ENCODE results near the gene PEAK1.
"Not testable (repeated sequence)": the region's sequence is repeated elsewhere in the genome, so short reads cannot be mapped to it uniquely, and the experiment has no call there.

Gene PEAK1

DNA sequence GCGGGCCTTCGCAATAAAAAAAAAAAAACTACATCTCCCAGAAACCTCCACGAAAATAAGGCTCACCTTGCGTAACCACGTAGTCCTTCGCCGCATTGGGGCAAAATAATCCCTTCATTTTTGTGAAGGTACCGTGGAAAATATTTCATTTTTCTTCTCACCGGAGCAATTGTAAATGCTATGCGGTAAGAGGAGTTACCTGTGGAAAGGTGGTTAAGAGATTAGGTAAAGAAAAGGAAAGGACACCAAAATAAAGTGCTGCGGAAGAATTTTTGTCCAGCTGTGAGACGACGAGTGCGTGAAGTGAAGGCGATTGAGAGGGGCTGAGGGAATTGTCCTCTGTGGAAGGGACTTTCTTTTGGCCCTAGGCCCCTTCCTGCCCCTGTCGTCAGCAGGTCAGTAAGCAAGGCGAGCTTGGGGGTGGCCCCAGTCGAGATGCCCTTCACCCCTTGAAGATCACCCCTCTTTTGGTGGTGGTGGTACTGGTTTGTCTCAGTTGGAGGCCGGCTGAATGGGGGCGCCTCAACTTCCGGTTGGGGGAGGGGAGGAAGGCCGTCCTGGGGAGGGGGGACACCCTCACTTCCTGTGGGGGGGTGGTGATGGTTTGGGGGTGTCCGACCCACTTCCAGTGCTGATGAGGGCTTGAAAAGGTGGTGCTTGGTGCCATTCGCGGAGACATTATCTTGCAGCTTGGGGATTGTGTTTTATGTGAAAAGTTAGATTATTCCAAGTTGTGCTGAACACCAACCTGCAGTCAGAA, 886 bp upstream of the PEAK1 start, which contains the start of gene HMG20A:
TSS of gene HMG20A (plus strand) at position 279 of the 760 bp plus-strand sequence. CDS start 37,520 bp downstream, outside the sequence.
- peak; percentile 86 for DNase-seq (ENCODE audit: low read depth)

DNA sequence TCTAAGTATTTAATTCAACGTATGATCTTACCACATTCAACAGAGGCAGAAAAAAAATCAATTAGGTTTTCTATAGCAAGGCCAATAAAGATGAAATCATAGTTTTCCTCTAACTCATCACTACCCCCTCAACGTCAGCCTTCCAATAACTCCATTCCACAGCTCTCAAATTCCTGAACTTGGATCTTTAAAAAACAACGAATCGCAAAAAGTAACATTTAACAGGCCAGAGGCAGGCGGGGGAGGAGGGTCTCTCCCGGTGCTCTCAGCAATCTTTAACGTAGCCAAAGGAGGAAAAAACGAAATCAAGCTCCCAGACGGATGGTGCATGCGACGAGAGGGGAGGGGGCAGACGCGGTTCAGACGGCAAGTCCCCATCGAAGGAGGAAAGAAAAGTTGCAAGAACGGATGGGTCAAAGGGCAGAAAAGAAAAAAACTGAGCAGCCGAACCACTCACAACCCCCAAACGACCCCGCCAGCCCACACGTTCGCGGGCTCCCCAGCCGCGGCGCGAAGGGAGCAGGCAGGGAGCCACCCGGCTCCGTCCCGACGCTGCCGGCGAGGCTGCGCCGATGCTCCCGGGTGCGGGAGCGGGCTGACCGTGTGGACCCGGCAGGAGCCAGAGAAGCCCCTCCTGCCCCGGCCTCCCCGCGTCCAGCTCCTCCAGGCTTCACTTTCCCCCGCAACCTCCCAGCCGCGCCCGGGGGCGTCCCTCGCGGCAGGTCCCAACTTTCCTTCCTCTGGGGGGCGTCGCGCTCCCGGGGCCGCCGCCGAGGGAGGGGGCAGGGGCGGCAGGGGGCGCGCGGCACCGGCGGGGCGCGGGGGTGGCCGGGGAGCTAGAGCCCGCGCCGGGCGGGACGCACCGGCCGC, 703 bp downstream of the PEAK1 start:
- peak; percentile 41 for DNase-seq (ENCODE audit: low read depth)

DNA sequence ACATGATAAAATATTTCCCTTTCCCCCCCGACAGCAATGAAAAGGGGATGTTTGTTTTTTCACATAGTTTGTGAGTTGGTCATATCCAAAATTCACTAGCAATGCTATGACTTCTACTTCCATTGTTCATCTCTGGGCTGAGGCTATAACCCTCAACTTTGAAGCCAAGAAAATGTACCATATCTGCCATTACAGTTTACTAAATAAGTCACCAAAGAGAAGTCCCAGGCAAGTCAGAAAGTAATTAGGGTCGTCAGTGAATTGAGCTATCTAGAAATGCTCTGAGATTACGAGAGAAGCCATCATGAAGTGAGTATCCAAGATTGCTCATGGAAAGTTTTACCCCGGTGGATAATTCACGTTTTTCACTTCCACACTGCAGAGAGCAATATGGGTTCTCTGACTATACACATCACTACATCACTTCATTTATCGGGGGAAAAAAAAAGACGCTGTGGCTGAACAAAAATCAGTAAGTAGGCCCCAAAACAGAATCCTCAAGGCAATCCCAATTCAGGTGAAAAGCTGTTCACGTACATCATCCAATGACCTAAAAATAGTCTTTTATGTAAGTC, 1.4 kb downstream of the PEAK1 start:
- peak; percentile 71 for DNase-seq (ENCODE audit: low read depth)

DNA sequence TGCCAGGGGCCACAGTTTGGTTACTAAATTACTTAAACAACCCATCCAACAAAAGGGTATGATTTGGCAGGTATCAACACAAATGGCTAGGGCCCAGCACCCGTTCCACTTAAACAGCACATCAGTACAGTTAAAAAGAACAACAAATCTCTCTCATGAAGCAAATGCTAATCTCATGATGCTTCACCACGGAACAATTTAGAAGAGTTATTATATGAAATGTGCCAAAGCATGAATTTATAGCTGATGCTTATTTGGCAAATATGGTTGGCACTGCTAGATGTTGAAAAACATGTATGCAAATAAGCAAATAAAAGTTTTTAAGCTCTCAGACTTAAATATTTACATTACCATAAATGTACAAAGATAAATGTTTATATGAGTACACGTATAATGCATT, 2.3 kb downstream of the PEAK1 start:
- peak; percentile 37 for DNase-seq (ENCODE audit: low read depth)

- DNase-seq (ENCODE audit: low read depth) = peak; percentile 43
These were observed 3.0 kb downstream of the PEAK1 start for GRCh38 chr15:77416954-77417353.

- DNase-seq (ENCODE audit: low read depth) = peak; percentile 1
These were observed 3.8 kb downstream of the PEAK1 start for GRCh38 chr15:77416148-77416455.

DNA sequence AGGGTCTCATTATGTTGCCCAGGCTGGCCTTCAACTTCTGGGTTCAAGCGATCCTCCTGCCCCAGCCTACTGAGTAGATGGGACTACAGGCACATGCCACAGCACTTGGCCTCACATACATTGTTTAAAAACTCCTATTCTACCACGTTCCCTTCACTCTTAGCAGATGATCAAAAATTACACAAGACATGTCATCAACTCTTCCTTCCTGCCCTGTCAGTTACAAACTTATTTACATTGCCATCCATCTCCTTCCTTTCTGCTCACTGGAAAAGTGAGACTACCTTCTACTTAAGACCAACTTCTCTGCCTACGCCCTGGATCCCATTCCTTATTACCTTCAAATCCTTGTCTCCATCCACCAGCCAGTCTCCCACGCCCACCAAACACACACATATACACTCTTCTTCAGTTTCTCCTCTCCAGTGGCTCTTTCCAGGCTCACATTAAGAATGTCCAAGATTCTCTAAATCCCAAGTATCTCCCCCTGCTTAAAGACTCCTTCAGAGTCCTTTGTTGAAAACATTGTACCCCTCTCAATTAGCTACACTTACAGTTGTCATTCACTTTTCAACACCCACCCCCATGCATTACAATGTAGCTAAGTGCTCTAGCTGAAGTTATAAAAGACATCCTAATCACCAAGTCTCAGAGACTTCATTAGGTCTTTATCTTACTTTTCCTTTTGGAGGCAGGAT, 4.3 kb downstream of the PEAK1 start:
- no peak for DNase-seq (ENCODE audit: low read depth)

GRCh38 chr15:77414789-77415442, 5.0 kb downstream of the PEAK1 start:
- DNase-seq (ENCODE audit: low read depth) = no peak

- DNase-seq (ENCODE audit: low read depth) = no peak
These were observed 6.1 kb downstream of the PEAK1 start for GRCh38 chr15:77413699-77414349.

DNA sequence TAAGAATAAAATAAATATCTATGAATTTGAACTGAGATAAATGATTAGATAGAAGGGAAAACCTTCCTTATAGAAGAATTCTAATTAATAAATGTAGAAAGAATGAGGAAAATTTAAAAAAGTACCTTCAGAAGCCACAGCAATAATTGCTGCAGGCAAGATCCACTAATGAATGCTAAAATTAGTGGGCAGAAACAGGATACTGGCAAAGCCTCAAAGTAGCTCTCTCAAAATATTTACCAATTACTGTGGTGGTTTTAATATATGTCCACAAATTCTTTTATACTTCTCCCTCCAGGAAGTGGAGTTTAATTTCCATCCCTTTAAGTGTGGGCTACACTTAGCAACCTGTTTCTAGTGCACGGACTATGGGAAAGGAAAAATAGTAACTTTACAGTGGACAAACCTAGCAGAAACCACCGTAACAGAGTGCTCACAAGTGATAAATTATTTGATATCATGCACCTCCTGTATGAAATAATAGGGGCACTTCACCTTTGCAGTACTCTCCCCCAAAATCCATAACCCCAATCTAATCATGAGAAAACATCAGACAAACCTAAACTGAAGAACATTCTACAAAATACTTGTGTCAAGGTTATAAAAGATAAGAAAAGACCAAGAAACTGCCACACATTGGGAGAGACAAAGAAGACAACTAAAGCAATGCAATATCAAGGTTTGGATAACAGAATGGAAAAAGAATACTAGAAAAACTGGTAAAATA, 6.8 kb downstream of the PEAK1 start:
- DNase-seq (ENCODE audit: low read depth) = no peak

DNA sequence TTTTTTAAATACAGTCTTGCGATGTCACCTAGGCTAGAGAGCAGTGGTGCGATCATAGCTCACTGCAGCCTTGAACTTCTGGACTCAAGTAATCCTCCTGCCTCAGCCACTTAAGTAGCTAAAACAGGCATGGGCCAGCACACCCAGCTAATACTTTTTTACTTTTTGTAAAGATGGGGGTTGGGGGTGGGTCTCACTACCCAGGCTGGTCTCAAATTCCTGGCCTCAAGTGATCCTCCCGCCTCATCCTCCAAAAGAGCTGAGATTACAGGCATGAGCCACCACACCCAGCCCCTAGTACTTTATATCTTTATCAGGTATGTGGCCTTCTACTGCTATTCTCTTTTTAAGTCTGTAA, 8.3 kb downstream of the PEAK1 start:
- DNase-seq (ENCODE audit: low read depth) = no peak

GRCh38 chr15:77410701-77411618, 8.9 kb downstream of the PEAK1 start:
- DNase-seq (ENCODE audit: low read depth) = no peak

DNA sequence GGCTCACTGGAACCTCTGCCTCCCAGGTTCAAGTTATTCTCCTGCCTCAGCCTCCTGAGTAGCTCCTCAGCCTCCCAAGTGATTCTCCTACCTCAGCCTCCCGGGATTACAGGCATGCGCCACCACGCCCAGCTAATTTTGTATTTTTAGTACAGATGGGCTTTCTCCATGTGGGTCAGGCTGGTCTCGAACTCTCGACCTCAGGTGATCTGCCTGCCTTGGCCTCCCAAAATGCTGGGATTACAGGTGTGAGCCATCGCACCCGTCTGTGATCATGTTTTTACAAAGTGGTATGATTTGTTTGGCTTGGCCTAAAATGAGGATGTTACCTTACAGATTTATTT, 9.8 kb downstream of the PEAK1 start:
- DNase-seq (ENCODE audit: low read depth) = not testable (repeated sequence)

- peak; percentile 3 for DNase-seq (ENCODE audit: low read depth)
These were observed 10.4 kb downstream of the PEAK1 start for GRCh38 chr15:77409259-77410156.

GRCh38 chr15:77406846-77407245, 13.1 kb downstream of the PEAK1 start:
- DNase-seq (ENCODE audit: low read depth) = no peak

- not testable (repeated sequence) for DNase-seq (ENCODE audit: low read depth)
These were observed 13.6 kb downstream of the PEAK1 start for GRCh38 chr15:77406173-77406759.

- peak; percentile 59 for DNase-seq (ENCODE audit: low read depth)
These were observed 17.0 kb downstream of the PEAK1 start for GRCh38 chr15:77402740-77403379.

DNA sequence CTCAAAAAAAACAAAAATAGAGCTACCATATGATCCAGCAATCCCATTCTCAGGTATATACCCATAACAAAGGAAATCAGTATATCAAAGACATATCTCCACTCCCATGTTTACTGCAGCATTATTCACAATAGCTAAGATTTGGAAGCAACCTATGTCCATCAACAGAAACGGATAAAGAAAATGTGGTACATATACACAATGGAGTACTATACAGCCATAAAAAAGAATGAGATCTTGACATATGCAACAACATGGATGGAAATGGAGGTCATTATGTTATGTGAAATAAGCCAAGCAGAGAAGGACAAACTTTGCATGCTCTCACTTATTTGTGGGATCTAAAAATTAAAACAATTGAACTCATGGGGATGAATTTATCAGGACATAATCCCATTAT, 19.6 kb downstream of the PEAK1 start:
- DNase-seq (ENCODE audit: low read depth) = no peak

Measured in ELR (cell line).